HK-2 (cell line): ENCODE measurements around the gene CTNNA3.

Source experiments
- DNase-seq: peaks from one replicate; pipeline ENCODE4 v3.0.0-alpha.2; 2018; ENCODE audit not compliant: unreplicated experiment

CTNNA3 gene

DNA sequence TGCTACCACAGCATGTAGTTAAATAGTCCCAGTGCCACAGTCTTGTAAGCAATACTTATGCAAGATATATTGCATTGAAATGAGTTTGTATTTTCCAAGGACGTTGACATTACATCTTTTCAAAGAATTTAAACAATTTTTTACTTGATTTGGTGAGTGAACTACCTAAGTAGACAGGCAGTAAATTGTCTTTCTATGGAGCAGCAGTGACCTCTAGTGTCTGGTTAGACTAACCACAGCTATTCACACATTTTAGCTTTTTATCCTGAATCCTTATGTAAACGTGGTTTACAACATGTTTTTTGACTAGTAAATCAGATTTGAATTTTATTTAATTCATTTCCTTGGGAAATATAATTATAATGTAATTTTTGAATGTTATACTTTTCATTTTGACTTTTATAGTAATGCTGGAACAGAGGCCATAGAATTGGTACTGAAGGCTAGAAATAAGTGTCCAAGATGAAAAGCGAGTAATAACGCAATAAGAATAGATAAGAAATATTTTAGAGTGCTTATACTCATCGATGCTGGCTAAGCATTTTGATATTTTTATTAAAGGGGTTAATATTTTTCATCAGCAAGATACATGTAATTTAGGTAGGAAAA, 764.6 kb downstream of the CTNNA3 start:
- DNase-seq = no peak

DNA sequence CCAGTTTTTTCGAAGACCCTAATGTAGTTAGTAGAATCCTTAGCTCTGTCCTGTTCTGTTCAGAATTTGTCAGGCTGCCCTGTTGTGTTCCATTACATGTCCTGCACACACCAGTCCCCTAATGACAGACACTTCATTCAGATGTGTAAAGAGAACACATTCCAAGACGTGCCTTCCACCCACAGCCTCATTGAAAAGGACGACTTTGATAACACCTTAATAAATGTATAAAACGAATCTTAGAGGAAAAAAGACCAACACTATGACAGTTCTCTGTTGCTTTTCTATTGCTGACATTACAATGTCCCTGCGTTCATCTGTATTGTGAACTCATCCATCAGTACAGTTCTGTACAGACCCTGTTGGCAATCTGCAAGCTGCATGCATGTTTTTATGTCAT, 766.6 kb downstream of the CTNNA3 start:
- no peak for DNase-seq

DNA sequence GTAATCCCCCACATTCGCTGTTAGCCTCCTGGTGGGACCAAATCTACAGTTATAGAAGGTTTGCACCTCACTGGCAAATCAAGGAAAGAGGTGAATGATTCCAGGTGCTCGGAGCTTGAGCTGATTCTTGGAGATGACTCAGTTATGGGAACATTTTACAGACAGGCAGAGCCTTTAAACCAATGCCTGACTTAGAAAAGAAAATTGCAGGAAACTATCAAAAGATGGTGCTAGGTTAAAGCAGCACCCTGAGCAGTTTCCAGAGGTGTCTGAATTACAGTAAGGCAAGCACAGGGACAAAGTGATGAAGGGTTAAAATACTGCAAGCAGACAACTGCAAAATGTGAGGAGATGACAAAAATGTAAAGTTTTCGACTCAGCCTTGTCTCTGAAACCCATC, 767.2 kb downstream of the CTNNA3 start:
- DNase-seq = no peak

DNA sequence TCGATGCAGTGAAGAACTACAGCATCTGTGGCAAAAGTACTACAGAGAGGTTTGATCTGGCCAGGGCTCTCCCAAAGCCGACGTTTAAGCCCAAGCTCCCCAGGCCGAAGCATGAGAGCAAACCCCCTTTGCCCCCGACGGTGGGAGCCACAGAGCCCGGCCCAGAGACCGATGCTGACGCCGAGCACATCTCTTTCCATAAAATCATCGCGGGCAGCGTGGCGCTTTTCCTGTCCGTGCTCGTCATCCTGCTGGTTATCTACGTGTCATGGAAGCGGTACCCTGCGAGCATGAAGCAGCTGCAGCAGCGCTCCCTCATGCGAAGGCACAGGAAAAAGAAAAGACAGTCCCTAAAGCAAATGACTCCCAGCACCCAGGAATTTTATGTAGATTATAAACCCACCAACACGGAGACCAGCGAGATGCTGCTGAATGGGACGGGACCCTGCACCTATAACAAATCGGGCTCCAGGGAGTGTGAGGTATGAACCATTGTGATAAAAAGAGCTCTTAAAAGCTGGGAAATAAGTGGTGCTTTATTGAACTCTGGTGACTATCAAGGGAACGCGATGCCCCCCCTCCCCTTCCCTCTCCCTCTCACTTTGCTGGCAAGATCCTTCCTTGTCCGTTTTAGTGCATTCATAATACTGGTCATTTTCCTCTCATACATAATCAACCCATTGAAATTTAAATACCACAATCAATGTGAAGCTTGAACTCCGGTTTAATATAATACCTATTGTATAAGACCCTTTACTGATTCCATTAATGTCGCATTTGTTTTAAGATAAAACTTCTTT, 767.8 kb downstream of the CTNNA3 start:
- no peak for DNase-seq

DNA sequence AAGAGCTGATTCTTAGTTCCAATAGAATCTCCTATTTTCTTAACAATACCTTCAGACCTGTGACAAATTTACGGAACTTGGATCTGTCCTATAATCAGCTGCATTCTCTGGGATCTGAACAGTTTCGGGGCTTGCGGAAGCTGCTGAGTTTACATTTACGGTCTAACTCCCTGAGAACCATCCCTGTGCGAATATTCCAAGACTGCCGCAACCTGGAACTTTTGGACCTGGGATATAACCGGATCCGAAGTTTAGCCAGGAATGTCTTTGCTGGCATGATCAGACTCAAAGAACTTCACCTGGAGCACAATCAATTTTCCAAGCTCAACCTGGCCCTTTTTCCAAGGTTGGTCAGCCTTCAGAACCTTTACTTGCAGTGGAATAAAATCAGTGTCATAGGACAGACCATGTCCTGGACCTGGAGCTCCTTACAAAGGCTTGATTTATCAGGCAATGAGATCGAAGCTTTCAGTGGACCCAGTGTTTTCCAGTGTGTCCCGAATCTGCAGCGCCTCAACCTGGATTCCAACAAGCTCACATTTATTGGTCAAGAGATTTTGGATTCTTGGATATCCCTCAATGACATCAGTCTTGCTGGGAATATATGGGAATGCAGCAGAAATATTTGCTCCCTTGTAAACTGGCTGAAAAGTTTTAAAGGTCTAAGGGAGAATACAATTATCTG, 768.6 kb downstream of the CTNNA3 start:
- no peak for DNase-seq

DNA sequence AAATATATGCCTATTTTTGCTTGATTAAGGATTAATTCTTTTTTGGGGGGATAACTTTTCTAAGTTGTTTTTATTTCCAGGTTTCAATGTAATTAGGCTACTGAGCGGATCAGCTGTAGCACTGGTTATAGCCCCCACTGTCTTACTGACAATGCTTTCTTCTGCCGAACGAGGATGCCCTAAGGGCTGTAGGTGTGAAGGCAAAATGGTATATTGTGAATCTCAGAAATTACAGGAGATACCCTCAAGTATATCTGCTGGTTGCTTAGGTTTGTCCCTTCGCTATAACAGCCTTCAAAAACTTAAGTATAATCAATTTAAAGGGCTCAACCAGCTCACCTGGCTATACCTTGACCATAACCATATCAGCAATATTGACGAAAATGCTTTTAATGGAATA, 769.2 kb downstream of the CTNNA3 start:
- no peak for DNase-seq

DNA sequence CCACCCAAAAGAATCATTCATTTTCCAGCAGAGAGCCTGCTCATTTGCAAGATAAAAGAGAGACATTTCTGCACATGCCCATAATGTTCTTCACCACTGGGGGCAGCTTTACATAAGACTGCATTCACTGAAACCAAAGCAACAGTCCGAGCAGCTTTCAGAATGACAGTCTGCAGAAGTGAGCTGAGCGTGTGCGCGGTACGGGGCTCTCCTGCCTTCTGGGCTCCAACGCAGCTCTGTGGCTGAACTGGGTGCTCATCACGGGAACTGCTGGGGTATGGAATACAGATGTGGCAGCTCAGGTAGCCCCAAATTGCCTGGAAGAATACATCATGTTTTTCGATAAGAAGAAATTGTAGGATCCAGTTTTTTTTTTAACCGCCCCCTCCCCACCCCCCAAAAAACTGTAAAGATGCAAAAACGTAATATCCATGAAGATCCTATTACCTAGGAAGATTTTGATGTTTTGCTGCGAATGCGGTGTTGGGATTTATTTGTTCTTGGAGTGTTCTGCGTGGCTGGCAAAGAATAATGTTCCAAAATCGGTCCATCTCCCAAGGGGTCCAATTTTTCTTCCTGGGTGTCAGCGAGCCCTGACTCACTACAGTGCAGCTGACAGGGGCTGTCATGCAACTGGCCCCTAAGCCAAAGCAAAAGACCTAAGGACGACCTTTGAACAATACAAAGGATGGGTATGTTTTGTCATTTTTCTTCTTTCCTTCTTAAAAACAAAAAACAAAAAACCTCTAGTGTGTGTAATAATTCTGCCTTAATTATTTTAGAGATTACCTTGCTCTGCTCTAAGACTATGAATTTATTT, 769.9 kb downstream of the CTNNA3 start, which contains the start of gene LRRTM3:
Gene LRRTM3 (plus strand): TSS at position 141 of the 820 bp plus-strand sequence.
- DNase-seq = peak; percentile 28

DNA sequence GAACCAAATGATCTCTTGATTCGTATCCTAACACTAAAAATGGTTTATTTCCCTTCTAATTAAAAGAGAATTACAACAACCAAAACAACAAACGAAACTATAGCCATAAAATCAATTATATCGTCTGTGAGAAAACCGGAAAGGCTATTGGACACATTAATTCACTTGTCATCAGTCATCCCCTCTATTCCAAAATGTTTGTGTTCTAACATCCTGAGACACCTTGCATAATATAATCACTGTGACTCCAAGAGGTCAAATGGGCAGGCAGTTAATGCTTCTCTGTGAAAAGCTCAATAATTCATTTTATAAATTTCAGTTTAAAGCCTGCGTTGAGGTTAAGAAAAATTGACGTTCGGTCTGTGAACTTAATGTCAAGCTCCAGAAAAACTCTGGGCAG, 770.6 kb downstream of the CTNNA3 start:
- no peak for DNase-seq

DNA sequence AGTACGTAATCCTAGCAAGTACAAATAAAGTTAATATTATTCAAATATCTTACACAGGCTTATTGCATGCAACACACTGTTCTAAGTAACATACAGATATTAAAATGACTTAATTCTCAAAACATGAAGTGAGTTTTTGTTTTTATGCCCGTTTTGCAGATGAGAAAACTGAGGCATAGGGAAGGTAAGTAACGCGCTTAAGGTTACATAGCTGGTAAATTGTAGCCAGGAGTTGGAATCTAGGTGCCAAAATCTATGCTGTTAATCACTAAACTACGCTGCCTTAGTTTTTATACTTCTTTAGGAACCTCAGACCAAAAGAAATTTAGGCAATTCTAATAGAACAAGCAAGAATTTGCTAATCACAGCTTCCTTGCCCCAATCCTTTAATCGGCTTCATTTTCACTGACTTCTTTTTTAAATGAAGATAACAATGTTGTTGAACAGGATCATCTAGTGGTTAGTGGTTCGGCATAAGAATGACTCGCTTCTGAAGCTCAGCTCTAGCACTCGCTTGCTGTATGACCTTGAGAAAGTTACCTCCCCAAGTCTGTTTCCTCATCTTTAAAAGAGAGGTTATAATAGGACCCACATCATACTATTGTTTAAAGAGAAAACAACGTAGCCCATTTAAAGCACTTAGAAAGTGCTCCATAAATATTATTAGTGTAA, 771.2 kb downstream of the CTNNA3 start:
- DNase-seq = no peak

DNA sequence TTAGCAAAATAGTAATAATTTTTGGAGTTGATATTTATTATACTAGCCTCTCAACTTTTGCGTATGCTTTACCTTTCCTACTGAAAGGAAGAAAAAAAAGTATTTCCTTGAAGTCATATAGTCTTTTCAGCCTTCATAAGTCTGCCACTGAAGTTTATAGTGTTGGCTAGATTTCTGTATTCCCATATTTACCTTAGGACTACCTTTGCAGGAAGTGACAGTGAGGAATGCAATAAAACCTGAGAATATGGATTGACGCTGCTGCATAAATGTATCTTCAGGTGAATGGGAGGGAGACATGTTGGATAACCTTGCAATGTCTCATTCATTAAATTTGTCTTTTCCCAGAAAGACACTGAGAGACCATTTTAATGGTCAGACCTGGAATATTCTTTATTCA, 776.7 kb downstream of the CTNNA3 start:
- no peak for DNase-seq

DNA sequence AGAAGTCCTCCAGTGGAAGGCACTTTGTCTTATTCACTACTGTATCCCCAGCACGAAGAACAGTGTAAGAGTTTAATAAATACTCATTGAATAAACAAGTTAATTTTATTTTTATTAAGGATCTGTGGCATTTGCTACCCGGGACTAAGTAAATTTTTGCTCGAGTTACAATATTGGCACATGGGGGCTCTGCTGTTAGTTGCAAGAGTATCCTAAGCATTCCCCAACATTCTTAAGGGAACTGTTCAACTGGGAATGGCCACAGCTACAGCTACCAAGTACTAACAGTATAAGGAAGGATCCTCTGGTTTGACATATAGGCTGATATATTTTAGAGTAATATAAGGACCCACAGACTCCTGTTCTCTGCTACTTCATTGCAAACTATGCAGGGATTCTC, 778.9 kb downstream of the CTNNA3 start:
- DNase-seq = no peak

DNA sequence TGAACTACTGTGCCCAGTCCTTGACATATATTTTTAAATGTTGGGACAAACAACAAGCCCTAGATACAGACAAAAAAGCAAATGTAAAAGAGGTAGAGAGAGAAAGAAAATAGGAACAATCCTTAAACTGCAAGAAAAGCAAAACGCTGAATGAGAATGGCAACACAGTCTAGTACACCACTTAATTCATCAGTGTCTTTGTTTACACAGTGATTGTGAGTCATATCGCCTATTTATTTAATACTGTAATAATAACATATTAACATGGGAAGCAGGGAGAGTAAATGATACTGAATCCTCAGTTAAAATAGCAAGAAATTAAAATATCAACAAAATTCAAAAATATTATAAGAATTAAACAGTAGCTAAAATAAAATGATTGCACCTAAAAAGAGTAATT, 780.0 kb downstream of the CTNNA3 start:
- DNase-seq = no peak

DNA sequence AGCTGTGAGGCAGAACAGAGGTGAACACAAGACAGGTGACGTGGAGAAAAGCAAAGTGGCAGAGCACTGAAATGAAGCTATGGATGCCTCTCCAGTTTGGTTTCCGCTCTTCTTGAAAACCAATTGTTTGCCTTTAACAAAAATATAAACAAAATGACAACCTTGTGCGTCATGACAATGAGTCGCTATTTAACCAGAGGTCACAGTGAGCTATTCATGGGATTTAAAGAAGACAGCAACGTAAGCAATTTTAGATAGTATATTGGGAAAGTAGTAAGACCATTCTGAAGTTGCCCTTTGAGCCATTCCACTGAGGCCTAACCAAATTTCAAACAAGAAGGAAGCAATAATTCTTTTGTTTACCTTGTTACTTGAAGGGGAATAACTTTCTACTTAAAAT, 785.3 kb downstream of the CTNNA3 start:
- DNase-seq = no peak

DNA sequence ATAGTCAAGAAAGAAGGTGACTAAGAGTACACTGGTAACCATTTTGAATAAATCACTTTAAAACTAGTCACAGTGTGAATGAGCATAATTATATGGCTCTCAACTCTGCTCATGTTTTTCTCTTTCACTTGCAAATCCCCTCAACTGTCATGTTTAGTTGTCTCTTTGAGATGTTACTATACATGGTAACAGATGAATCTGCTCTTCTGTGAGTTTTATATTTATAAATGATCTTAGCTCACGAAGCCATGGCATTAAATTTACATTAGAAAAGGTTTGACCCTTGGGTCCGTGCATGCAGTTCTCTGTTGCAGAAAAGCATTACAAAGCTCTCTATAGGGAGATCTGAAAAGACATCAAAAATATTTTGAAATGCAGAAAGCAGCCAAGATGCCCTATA, 803.1 kb downstream of the CTNNA3 start:
- no peak for DNase-seq

DNA sequence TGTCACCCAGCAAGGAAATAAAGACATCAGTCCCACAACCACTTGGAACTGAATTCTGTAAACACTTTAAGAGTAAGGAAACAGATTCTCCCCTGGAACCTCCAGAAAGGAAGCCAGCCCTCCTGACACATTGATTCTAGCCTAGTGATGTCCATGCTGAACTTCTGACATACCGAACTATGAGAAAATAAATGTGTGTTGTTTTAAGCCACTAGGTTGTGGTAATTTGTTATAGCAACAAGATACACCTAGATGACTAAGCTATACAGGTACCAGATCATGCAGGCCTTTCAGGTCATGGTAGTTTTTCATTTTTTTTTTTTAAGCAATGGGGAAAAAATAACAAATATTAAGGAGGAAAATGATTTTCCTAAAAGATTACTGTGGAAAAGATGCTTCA, 807.8 kb downstream of the CTNNA3 start:
- DNase-seq = no peak

DNA sequence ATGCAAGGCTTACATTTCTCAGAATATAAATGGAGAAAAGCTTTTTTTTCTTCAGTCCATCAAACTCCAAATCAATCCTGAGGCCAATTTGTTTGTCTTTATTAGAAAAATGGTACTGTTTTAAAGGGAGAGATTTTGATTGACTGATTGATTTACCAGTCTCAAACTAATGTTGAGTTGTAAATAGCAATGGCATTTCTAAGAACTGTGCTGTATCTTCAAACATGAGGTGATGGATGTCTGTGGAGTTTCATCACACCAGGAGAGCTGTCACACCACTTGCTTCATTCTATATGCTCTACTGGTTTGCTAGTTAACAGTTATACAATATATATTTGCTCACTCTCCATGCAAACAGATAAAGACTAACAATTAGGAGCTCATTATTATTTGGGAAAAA, 809.1 kb downstream of the CTNNA3 start:
- DNase-seq = no peak

DNA sequence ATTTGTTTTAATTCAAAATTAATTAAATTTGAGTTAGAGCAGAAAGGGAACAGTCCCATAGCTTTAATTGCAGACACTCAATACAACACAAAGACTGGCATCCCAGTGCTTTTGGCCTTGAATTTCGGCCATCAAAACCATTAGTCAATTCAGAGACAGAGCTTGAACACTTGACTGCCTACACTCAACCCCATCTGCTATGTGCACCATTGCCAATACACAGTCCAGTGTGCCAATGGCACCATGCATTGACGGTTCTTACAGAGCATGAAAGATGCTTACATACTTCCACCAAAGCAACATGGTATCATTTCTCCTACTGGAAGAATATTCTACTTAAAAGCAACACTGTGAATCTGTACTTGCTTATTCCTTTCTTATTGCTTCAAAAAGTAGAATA, 813.7 kb downstream of the CTNNA3 start:
- no peak for DNase-seq

DNA sequence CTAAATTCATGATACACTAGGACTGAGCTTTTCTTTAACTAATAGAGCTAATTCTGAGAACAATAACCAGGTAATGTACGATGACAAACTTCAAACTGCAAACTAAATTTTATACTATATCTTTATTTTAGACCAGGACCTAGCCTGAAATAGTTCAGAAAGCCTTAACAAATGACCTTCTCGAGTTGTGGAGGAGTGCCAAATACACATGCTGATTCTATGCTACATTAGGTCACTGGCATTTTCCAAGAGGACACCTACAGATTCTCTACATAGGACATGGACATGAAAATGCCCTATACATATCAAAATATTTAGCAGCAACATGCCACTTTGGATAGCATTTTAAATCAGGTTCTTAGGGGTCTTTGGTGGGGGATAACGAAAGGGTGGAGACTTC, 814.2 kb downstream of the CTNNA3 start:
- no peak for DNase-seq

DNA sequence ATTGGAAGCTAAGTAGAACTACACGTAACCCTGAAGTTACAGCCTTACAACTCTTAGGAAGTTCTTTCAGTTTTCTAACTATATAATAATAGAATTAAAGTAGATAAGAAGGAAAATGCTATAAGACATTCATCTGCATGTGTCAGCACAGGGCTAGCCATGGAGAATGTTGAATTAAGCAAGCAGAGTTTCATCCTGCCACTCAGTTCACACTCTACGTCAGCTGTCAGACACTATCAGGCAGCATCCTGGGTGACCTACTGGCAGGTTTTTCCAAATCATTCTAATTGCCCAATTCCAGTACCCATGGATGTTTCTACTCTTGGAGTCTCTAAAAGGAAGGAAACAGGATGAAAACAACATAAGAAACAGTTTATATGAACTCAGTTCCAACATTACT, 815.2 kb downstream of the CTNNA3 start:
- no peak for DNase-seq

DNA sequence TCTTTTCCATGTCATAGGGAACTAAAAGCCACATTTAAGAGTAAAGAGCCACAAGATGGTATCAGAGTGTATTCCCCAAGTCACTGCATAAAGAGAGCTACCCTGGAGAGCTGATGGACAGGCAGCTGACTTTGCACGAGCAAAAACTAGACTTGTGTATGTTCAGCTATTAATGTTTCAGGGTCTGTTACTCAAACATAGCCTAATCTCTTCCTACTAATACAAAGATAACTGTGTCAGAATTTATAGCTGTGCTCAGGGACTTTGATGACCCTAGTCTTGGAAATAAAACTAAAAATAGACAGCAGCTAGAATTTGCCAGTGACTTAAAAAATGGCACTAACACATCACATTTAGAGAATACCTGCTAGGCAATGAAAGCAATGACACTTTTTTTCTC, 815.7 kb downstream of the CTNNA3 start:
- no peak for DNase-seq

DNA sequence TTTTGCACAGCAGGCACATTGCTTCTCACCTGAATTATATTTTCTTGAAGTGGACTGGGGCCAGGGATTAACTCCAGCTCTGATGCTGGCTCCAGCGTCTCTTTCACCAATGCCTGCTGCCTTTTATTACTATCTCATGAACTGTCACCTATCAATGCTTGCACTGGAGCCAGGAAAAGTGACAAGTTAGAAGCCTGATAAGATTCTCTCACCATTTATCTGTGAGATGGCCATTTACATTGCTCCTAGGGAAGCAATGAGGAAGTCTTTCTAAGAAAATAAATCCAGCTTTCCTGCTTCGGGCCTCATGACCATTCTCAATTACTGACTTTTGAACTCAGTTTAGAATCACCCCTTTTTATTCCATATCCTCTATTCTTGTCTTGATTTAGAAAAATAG, 818.6 kb downstream of the CTNNA3 start:
- no peak for DNase-seq

DNA sequence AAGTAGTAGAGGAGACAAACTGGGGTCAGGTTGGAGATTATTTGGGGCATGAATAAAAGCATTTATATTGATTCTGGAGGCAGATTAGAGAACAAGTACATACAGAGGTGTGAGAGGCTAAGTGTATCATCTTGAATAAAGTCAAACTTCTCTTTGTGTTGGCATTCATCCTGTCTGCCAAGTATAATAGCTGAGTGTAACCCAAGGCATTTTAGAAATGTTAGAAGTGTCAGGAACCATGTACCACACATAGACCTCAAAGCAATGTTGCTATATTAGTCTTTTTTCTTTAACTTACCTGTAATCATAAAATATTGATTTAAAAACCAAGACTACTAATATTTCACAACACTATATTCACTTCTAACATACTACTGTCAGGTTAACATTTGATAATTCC, 826.4 kb downstream of the CTNNA3 start:
- no peak for DNase-seq
